Nephron (organoid): Measurements from ENCODE around the gene CLCN1.

Experiments used
- H3K27ac Mint-ChIP-seq, 3 experiments: 2 replicates each; pipeline ENCODE4 v1.8.0; 2020; ENCODE audit warnings: mixed read lengths in 3 of 3, mild to moderate bottlenecking in 2 of 3, moderate library complexity in 1 of 3
- H3K27me3 Mint-ChIP-seq: 2 replicates; pipeline ENCODE4 v1.8.0; 2021; ENCODE audit warnings: low read depth, mild to moderate bottlenecking, moderate library complexity, mixed read lengths
- H3K36me3 Mint-ChIP-seq: 2 replicates; pipeline ENCODE4 v1.8.0; 2020; ENCODE audit warnings: low read depth, mixed read lengths
- H3K4me1 Mint-ChIP-seq: 2 replicates; pipeline ENCODE4 v1.8.0; 2020; ENCODE audit warnings: mixed read lengths
- H3K4me3 Mint-ChIP-seq, 3 experiments: 2 replicates each; pipeline ENCODE4 v1.8.0; 2020; ENCODE audit warnings: mild to moderate bottlenecking in 3 of 3, mixed read lengths in 3 of 3, moderate library complexity in 2 of 3
- H3K9me3 Mint-ChIP-seq: 2 replicates; pipeline ENCODE4 v1.8.0; 2020; ENCODE audit warnings: mixed read lengths
- TF ChIP-seq, protein P1 (sequence below), 3 experiments: fragments of 200-600 bp; sonication (generic); IDR thresholded peaks; one replicate each; pipeline ENCODE4 v1.5.0; 2021; ENCODE audit warnings: antibody characterized with exemption in 3 of 3; ENCODE audit not compliant: unreplicated experiment in 3 of 3

The CLCN1 gene

DNA sequence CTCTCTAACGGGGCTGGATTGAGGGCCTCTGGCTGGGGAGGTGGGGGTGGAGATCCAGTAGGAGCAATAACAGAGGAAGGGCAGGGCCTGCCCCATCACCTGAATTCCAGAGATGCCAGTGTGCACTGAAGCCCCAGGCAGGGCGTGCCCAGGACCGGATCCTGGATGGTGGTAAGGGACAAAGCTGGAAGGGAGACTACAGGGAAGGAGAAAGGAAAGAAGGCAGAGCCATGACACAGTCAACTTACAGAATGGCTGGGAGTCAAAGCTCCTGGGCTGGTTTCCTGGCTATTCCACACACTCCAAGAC is 30.5 kb upstream of the CLCN1 start:
- H3K4me1 Mint-ChIP-seq, result peaks cover 46% of the 10 kb centered on the region
- H3K9me3 Mint-ChIP-seq, result peaks cover 4% of the 10 kb centered on the region
- peaks cover 3% of the 10 kb centered on the region for H3K36me3 Mint-ChIP-seq
- TF ChIP-seq, protein P1, sequence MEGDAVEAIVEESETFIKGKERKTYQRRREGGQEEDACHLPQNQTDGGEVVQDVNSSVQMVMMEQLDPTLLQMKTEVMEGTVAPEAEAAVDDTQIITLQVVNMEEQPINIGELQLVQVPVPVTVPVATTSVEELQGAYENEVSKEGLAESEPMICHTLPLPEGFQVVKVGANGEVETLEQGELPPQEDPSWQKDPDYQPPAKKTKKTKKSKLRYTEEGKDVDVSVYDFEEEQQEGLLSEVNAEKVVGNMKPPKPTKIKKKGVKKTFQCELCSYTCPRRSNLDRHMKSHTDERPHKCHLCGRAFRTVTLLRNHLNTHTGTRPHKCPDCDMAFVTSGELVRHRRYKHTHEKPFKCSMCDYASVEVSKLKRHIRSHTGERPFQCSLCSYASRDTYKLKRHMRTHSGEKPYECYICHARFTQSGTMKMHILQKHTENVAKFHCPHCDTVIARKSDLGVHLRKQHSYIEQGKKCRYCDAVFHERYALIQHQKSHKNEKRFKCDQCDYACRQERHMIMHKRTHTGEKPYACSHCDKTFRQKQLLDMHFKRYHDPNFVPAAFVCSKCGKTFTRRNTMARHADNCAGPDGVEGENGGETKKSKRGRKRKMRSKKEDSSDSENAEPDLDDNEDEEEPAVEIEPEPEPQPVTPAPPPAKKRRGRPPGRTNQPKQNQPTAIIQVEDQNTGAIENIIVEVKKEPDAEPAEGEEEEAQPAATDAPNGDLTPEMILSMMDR (IDR thresholded peaks at IDR 0.05; ENCODE audit: unreplicated experiment in 3 of 3), result no peak
- peak overlapping the region; percentile 88 to 96 (median 91) for H3K27ac Mint-ChIP-seq
- peak overlapping the region; percentile 55 to 83 (median 67) for H3K4me3 Mint-ChIP-seq
- H3K27me3 Mint-ChIP-seq, result no peaks in the 10 kb centered on the region

DNA sequence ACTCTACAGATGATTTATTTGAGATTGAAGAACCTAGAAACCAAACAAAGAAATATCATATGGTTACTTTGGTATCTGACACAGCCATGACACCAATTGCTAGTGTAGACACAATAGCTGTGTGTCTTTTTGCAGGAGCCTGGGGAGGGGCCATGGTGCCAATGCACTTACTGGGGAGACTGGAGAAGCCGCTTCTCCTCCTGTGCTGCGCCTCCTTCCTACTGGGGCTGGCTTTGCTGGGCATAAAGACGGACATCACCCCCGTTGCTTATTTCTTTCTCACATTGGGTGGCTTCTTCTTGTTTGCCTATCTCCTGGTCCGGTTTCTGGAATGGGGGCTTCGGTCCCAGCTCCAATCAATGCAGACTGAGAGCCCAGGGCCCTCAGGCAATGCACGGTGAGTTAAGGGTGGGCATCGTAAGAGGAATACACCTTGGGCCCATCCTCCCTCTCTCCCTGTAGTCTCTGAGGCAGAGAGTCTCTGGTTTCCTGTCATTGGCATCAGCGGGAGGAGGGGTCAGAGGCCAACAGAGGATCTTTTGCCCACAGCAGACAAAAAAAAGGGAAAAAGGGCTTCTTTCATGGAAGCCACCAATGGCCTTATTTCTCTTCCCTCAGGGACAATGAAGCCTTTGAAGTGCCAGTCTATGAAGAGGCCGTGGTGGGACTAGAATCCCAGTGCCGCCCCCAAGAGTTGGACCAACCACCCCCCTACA is 29.9 kb upstream of the CLCN1 start:
- Mint-ChIP-seq H3K4me1 (peaks cover 50% of the 10 kb centered on the region), H3K27ac (peak overlapping the region; percentile 88 to 96 (median 91)), H3K4me3 (peak overlapping the region; percentile 55 to 83 (median 67)), H3K36me3 (peaks cover 5% of the 10 kb centered on the region), H3K9me3 (peaks cover 4% of the 10 kb centered on the region), H3K27me3 (no peaks in the 10 kb centered on the region)
- TF ChIP-seq, protein P1 (IDR thresholded peaks at IDR 0.05; ENCODE audit: unreplicated experiment in 3 of 3), result no peak

DNA sequence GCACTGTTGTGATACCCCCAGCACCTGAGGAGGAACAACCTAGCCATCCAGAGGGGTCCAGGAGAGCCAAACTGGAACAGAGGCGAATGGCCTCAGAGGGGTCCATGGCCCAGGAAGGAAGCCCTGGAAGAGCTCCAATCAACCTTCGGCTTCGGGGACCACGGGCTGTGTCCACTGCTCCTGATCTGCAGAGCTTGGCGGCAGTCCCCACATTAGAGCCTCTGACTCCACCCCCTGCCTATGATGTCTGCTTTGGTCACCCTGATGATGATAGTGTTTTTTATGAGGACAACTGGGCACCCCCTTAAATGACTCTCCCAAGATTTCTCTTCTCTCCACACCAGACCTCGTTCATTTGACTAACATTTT is 29.4 kb upstream of the CLCN1 start:
- H3K27ac Mint-ChIP-seq, result peak overlapping the region in 2 of 3 experiments; percentile 18 to 24
- H3K4me1 Mint-ChIP-seq, result peaks cover 56% of the 10 kb centered on the region

DNA sequence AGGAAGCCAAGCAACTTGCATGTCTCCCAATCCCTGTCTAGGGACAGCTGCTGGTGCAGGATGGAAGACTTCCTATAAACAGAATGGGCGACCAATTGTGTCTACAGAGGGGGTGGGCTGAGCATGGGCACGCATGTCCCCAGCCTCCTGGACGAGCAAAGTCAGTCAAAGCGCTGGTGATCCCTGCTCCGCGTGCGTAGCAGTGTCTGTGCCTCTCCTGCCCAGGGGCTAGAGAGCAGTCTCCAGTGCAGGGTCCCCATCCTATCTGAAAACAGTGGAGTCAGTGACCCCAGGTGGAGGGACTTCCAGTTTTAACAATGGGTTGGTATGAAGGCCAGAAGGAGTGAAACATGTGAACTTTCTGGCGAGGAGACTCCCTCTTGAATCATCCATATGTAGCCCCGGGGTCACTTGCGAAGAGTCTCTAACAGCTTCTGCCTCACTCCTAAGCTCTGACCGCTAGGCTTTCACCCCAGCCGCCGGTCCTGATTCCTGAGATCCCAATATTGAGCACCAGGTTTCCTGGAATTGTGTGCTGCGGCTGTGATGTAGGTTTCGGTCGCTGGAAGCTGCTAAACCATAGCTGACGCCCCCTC is 28.5 kb upstream of the CLCN1 start:
- peak overlapping the region; percentile 93 to 96 (median 95) for H3K27ac Mint-ChIP-seq
- peaks cover 57% of the 10 kb centered on the region for H3K4me1 Mint-ChIP-seq
- H3K9me3 Mint-ChIP-seq, result peaks cover 4% of the 10 kb centered on the region
- H3K4me3 Mint-ChIP-seq, result peak overlapping the region; percentile 95 to 99 (median 96)
- H3K27me3 Mint-ChIP-seq, result no peaks in the 10 kb centered on the region
- peaks cover 18% of the 10 kb centered on the region for H3K36me3 Mint-ChIP-seq
- TF ChIP-seq, protein P1 (IDR thresholded peaks at IDR 0.05; ENCODE audit: unreplicated experiment in 3 of 3), result no peak

More for the DNA sequence above, 29.4 kb upstream of the CLCN1 start:
- H3K27me3 Mint-ChIP-seq, result no peaks in the 10 kb centered on the region
- H3K36me3 Mint-ChIP-seq, result peaks cover 10% of the 10 kb centered on the region
- H3K4me3 Mint-ChIP-seq, result peak overlapping the region; percentile 95 to 99 (median 96)
- TF ChIP-seq, protein P1 (IDR thresholded peaks at IDR 0.05; ENCODE audit: unreplicated experiment in 3 of 3), result no peak
- peaks cover 4% of the 10 kb centered on the region for H3K9me3 Mint-ChIP-seq

DNA sequence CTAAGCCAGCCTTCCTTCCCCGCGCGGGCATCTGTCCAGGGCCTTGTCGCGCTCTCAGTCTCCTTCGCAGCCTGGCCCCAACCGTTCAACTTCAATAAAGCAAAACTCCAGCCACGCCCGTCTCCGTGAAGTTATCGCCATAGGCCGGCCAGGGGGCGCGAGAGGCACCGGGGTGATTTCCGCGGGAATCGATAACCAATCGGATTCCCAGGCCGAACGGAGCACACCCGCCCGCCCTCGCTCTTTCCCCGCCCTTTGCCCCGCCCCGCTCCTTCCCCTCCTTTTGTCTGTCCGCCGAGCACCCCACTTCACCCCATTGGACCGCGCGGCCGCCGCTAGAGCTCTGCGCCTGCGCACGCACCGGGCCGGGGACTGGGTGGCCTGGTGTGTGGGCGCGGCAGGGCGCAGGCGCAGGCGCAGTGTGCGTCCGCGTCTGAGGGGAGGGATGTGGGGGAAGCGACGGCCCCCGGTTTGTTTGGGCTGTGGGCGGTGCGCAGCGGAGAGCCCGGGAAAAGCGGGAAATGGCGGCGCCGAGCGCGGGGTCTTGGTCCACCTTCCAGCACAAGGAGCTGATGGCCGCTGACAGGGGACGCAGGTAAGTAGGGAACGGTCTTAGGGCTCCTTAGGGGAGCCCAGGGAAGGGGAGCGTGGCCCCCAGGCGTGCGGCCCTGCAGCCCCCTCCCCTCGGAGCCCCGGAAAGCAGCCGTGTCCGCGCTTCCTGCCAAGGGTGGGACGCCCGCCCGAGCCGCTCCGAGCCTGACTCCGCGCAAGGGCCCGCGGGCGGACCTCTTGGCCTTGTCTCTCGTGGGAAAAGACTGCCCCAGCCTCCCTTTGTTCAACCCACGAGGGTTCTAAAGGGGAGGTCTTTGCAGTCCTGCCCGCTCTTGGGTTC is 27.7 kb upstream of the CLCN1 start, which contains the start of gene CASP2:
CASP2 (plus strand) TSS at position 417 of the 892 bp plus-strand sequence; CDS start at position 522, 105 bp downstream.
- peaks cover 56% of the 10 kb centered on the region for H3K4me1 Mint-ChIP-seq
- H3K9me3 Mint-ChIP-seq, result peaks cover 4% of the 10 kb centered on the region
- no peaks in the 10 kb centered on the region for H3K27me3 Mint-ChIP-seq
- peaks cover 23% of the 10 kb centered on the region for H3K36me3 Mint-ChIP-seq
- TF ChIP-seq, protein P1 (IDR thresholded peaks at IDR 0.05; ENCODE audit: unreplicated experiment in 3 of 3), result peak in 2 of 3 experiments; percentile 22 to 47
- H3K27ac Mint-ChIP-seq, result peak within 1 kb of the TSS; percentile 93 to 96 (median 95)
- peak within 1 kb of the TSS; percentile 95 to 99 (median 96) for H3K4me3 Mint-ChIP-seq
